GM21360 (cell line): Measurements from ENCODE around the gene DENND4C.
"Not testable (repeated sequence)": the region's sequence is repeated elsewhere in the genome, so short reads cannot be mapped to it uniquely, and the experiment has no call there.

Source experiments
- ATAC-seq: cut with Tn5 transposase; IDR thresholded peaks from one replicate; pipeline ENCODE4 v1.9.1; 2021; ENCODE audit warnings: mild to moderate bottlenecking, moderate library complexity; ENCODE audit not compliant: unreplicated experiment

DENND4C gene

DNA sequence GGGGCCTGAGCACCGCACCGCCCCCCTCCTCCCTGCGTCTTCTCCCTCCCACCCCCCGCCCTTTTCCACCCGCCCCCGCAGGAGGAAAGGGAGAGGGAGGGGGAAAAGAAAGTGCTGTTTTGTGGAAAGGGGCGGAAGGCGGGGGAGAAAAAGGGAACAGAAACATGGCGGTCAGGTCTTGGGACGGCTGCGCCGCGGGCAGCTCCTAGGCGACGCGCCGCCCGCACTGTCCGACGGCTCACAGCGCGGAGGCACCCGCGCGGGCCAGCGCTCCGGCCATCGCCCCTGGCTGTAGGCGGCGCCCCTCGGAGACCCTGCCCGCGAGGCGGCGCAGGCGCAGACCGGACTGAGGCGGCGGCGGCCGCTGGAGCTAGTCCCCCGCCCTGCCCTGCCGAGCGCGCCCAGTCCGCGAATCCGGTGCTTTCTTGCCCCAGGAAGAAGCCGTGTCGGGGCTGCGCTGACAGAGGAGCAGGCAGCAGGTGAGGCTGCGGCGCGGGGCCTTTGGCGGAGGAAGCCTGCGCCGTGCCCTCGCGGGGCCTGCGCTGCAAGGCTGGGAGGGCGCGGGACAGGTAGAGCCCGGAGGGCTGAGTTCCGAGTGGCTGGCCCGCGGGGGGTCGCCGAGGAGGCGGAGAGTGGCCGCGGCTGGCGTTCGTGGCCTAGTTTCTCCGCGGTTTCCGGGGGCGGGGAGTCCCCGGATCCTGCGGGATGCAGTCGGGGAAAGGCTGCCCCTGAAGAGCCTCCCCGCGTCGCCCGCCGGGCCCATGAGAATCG, at the start of gene DENND4C:
Gene DENND4C (plus strand): TSS at position 339 of the 771 bp plus-strand sequence. CDS start 45,482 bp downstream, outside the sequence.
- ATAC-seq: peak; percentile 67

DNA sequence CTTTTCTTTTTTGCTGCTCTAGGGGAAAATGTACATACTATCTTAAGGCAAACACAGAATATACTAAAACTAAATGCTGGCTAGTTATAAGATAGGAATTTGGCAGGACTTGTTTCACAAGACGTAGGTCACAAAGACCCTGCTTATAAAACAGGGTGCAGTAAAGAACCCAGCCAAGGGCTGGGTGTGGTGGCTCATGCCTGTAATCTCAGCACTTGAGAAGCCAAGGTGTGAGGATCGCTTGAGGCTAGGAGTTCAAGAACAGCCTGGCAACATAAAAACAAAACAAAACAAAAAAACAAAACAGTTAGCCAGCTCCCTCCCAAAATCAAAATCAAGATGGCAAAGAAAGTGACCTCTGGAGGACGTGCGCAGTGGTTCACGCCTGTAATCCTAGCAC, 49.5 kb upstream of the DENND4C start:
- ATAC-seq: no peak

GRCh38 chr9:19181561-19181960, 48.9 kb upstream of the DENND4C start:
- no peak for ATAC-seq

- ATAC-seq: peak; percentile 98
Measured at GRCh38 chr9:19184144-19184917, 46.2 kb upstream of the DENND4C start.

DNA sequence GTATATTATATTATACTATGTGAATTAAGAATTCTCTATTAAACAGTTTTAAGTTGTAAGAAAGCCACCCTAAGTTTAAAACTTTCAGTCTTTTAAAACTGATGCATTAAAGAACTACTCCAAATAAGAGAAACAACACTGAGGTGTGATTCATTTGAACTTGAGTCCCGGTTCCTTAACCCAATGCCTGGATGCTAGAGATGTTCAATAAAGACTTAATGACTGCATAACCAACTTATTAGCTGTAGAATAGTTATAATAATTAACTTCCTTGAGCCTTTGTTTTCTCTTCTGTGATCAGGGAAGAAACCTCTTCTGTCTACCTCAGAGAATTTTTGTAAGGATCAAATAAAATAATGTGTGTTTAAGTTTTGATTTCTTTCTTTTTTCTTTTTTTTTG, 45.3 kb upstream of the DENND4C start:
- ATAC-seq: no peak

DNA sequence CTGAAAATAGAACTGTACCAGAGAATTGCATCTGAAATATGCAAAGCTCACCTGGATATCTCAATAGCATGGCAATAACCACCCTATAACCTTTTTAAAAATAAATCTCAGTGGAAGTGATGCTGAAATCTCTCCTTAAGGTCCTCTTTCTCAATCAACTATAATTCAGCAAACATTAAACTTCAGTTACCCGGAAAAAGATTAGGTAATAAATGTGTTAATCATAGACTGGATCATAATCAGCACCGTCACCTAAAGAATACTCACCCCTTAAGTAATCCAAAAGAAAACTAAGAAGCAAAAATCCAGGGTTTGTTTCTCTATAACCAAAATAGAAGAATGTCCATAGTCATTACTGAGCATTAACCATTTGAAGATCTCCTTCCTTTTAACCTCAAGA, 44.3 kb upstream of the DENND4C start:
- ATAC-seq: no peak

DNA sequence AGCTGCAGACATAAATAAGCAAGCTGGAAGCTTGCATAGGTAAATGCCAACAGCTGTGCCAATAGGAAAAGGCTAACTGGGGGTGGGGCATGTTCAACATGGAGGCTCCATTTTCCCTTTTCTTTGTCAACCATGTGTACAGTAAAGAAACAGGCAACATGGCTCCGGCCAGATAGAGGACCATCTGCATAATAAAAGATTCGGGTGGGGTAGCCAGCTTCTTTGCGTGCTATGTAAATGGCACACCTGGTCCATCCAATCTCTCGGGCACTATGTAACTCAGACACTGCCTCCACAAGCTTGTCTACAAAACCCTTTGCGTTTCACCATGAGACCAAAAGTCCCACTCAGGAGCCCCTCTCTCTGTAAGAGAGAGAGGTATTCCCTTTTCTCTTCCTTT, 41.7 kb upstream of the DENND4C start:
- ATAC-seq: no peak

DNA sequence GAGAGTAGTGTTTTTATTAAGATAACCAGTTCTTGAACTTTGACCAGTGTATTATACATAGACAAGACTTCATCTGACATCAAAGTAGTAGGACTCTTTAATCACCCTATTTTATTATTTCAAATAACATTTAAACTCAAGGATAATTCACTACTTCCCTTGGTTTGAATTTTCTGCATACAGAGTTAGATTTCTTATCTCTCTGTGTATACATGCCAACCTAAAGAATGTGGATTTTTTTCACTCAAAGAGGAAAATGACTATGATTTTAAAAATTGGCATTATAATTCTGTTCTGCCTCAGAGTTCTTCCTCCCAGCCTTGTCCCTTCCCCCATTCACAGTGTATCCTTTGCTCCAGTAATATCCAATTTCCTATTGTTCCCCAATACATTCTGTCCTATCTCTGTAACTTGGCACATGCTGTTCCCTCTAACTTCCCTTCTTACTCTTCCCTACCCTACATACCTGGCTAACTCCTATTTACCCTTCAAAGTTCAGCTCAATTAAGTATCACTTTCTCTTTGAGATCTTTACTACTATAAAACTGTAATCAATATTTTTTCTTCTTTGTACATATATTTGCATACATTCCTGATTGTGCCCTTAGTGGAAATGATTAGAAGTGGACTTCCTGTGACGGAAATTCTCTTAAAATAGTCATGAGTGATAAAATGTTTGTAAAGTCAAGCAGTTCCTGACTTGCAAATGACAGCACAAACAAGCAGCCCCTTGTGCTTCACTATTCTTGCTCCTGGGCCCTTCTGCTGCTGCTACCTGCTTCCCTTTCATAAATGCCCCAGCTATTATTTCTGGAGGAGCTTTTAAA, 38.1 kb upstream of the DENND4C start:
- ATAC-seq: no peak

GRCh38 chr9:19193029-19193324, 37.5 kb upstream of the DENND4C start:
- ATAC-seq: no peak

- not testable (repeated sequence) for ATAC-seq
Measured at GRCh38 chr9:19193358-19193973, 37.0 kb upstream of the DENND4C start.

DNA sequence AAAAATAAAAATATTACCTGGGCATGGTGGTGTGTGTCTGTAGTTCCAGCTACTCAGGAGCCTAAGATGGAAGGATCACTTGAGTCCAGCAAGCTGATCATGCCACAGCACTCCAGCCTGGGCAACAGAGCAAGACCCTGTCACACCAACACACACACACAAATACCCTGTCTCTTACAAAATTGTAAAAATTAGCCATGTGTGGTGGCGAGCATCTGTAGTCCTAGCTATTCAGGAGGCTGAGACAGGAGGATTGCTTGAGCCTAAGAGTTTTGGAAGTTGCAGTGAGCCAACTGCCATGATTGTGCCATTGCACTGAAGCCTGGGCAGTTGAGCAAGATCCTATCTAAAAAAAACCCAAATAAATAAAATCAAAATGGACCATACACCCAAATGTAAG, 32.1 kb upstream of the DENND4C start:
- ATAC-seq: no peak

- ATAC-seq: no peak
Measured at GRCh38 chr9:19199012-19199411, 31.5 kb upstream of the DENND4C start.

DNA sequence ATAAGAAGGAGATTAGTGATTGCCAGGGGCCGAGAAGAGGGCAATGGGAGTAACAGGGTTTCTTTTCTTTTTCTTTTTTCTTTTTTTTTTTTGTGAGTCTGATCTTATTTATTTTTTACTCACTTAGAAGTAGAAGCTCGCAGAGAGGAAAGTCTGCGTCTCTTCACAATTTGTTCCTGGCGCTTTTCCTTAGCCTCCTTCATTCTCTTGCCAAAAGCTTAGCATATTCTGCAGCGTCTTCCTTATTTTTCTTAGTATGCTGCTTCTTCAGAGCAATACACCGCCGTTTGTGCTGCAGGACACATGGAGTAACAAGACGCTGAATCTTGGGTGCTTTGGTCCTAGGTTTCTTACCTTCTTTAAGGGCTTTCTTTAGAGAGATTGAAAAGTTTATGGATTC, 30.3 kb upstream of the DENND4C start:
- ATAC-seq: no peak

- no peak for ATAC-seq
Measured at GRCh38 chr9:19201899-19202891, 28.3 kb upstream of the DENND4C start.

DNA sequence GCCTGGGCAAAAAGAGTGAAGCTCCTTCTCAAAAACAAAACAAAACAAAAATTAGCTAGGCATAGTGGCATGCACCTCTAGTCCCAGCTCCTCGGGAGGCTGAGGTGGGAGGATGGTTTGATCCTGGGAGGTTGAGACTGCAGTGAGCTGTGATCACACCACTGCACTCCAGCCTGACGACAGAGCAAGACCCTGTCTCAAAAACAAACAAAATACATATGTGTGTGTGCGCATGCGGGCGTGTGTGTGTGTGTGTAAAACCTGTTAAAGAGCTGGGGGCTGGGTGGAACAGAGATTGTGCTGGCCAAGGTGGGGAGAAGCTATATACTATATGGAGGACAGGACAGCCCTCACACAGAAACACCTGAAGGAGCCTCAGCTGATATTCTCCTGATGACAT, 27.4 kb upstream of the DENND4C start:
- no peak for ATAC-seq

DNA sequence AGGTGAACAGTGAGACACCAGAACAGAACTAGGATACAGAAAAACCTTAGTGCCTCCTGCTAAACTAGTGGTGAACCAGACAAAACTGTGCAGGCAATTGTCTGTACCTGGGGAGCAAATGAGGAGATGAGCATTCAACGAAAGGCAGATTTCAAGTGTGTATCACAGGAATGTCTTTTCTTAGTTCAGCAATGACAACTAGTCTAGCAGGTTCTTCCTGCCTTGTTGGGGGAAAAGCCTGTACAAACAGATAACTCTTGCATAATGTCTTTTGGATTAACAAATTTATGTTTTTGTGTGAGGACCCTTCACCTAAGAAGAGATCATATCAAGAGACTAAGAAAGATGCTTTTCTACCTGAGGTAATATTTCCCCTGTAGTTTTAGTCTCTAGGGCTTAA, 21.8 kb upstream of the DENND4C start:
- no peak for ATAC-seq

- no peak for ATAC-seq
Measured at GRCh38 chr9:19209188-19209587, 21.3 kb upstream of the DENND4C start.

DNA sequence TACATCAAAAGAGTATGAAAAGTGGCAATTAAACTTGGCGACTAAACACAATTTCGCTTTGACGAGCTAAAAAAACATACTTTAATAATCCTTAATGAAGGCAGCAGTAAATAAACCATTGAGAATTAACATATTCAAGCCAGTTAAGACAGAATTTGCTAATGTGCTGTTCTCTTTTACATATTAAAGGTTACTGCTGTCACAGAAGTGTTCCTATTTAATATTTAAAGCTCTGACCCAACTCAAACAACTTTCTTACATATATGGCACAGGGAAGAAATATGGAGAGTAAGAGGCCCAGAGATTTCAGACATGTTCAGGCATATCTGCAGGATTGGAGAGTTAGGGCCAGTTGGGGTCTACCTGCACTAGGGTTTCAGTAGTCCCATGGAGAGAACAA, 16.7 kb upstream of the DENND4C start:
- ATAC-seq: no peak

GRCh38 chr9:19216466-19216865, 14.0 kb upstream of the DENND4C start:
- no peak for ATAC-seq

DNA sequence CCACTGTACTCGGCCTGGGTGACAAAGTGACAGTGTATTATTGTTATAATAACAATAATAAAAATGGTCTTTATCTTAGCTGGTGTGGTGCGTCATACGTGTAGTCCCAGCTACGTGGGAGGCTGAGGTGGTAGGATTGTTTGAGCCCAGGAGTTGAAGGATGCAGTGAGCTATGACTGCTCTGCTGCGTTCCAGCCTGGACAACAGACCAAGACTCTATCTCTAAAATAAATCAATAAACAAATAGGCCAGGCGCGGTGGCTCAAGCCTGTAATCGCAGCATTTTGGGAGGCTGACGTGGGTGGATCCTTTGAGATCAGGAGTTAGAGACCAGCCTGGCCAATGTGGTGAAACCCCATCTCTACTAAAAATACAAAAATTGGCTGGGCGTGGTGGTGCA, 9.2 kb upstream of the DENND4C start:
- no peak for ATAC-seq
